Stimulated activated naive CD8-positive, alpha-beta T cell treated with anti-CD3 and anti-CD28 coated beads, Interleukin-15, Interleukin-2, amounts not matched to agents 100 U/mL and 50 U/mL, for 24 hours (primary cell): ENCODE results near the gene ST6GALNAC3.
"Not testable (repeated sequence)": the region's sequence is repeated elsewhere in the genome, so short reads cannot be mapped to it uniquely, and the experiment has no call there.

Experiments used
- ATAC-seq: fragments of 150-1000 bp; cut with Tn5 transposase; one replicate; pipeline ENCODE4 v1.10.0; 2021
- DNase-seq: peaks from one replicate; pipeline ENCODE4 v3.0.0; 2021

The ST6GALNAC3 gene

DNA sequence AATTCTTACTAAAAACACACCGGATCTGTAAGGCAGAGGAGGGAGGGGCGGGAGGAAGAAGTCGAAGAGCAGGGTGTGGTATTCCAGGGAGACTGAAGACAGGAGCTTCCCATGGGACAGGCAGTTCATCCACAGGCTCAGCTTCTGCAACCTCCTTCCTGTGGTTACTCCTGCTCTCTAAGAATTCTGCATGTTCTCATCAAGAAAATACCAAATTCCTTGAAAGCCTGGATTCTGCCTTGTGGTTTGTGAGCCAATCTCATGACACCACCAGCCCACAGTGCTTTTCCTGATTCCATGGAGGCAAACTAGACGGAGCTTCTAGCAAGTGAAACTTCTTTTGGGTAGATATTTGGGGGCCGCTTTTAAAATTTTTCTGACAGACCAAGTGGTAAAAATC lies 1.1 kb upstream of the ST6GALNAC3 start:
- ATAC-seq (no peak), DNase-seq (no peak)

- ATAC-seq (no peak), DNase-seq (no peak)
These were observed 593 bp downstream of the ST6GALNAC3 start for GRCh38 chr1:76075188-76075489.

GRCh38 chr1:76075877-76076276 lies 1.3 kb downstream of the ST6GALNAC3 start:
- ATAC-seq (no peak), DNase-seq (no peak)

DNA sequence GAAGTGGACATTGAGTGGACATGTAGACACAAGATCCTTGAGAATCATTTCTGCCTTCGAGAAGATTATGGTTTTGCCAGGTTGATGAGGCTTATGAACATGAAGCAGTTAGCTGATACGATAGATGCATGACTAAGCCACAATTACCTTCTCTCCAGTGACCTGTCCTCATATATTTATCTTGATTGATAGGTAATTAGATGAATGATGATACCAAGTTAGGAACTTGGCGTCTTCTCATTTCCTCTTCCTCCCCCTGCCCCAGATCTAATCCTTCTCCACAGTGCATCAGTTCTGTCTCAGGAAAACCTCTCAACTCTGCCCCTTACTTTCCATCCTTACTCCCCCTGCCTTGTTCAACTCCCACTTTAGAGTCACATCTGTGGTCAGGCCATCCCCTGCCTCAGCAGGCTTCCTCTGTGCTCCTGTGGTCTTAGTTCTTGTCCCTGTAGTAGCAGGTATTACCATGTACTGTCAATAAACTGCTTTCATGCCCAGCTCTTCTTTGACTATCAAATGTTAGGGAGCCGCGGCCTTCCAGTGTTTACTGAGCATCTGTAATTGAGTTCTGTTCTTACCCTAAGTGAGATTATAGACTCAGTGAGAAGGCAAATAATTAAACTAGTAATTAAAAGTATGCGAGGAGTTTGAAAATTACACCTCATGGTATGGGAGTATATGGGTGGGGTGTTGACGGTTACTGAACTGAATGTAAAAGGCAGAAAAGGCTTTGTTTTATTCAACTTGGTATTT lies 5.1 kb downstream of the ST6GALNAC3 start:
- no peak for DNase-seq
- ATAC-seq, result no peak

GRCh38 chr1:76080552-76081079 lies 6.1 kb downstream of the ST6GALNAC3 start:
- DNase-seq (no peak), ATAC-seq (no peak)

DNA sequence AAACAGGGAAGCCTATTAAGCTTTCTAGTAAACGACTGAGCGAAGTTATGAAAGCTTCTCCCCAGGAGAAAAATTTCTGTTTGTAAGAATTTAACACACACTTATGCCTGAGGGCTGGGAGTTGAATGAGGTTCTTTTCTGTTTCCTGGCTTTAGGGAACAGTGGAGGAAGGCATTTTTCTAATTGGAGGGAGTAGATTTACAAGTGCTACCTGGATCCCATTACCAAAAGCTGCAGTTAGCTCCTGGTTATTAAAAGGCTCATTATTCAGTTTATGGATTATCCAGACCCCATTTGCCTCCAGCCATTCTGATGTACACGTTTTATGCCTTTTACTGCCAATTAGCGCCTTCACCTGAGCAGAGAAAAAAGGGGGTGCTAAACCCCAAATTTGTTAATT lies 7.5 kb downstream of the ST6GALNAC3 start:
- DNase-seq (no peak), ATAC-seq (no peak)

DNA sequence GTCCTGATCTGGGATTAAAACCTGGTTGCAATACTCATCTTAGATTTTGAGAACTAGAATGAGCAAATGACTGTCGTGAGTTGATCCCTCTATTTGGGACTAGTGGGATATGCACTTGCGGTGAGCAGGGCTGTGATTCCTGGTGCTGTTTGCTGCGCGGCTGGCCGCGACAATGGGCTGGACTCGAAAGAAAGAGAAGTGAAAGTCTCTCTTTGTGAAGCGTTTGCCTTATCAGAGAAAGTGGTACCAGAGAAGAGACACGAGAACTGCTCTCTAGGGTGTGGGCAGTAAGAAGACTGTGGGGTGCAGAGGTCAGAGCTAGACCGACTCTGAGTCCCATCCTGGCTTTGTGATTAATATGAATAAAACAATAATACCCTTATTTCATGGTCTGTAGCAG lies 8.6 kb downstream of the ST6GALNAC3 start:
- ATAC-seq, result no peak

GRCh38 chr1:76084029-76084627 lies 9.6 kb downstream of the ST6GALNAC3 start:
- DNase-seq, result no peak
- ATAC-seq, result no peak

More for the DNA sequence above, 8.6 kb downstream of the ST6GALNAC3 start:
- DNase-seq, result no peak

DNA sequence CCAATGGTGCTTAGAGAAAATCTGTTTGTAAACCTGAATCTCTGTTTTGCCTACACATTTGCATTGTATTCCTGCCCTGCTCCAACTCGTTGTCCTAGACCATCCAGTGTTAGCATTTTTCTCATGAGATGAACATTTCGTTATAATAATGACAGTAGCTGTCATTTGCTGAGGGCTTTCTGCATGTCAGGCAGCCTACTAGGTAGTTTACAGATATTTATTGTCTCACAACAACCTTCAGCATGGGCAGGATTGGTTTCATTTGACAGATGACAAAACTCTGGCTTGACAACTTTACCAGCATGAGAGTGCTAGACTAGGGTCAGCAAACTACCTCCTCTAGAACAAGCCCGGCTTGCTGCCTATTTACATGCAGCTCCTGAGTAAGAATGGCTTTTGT lies 10.1 kb downstream of the ST6GALNAC3 start:
- no peak for ATAC-seq

GRCh38 chr1:76086109-76086508 lies 11.6 kb downstream of the ST6GALNAC3 start:
- ATAC-seq (no peak), DNase-seq (no peak)

More for the DNA sequence above, 10.1 kb downstream of the ST6GALNAC3 start:
- no peak for DNase-seq

GRCh38 chr1:76086597-76086996 lies 12.1 kb downstream of the ST6GALNAC3 start:
- ATAC-seq (no peak), DNase-seq (no peak)

DNA sequence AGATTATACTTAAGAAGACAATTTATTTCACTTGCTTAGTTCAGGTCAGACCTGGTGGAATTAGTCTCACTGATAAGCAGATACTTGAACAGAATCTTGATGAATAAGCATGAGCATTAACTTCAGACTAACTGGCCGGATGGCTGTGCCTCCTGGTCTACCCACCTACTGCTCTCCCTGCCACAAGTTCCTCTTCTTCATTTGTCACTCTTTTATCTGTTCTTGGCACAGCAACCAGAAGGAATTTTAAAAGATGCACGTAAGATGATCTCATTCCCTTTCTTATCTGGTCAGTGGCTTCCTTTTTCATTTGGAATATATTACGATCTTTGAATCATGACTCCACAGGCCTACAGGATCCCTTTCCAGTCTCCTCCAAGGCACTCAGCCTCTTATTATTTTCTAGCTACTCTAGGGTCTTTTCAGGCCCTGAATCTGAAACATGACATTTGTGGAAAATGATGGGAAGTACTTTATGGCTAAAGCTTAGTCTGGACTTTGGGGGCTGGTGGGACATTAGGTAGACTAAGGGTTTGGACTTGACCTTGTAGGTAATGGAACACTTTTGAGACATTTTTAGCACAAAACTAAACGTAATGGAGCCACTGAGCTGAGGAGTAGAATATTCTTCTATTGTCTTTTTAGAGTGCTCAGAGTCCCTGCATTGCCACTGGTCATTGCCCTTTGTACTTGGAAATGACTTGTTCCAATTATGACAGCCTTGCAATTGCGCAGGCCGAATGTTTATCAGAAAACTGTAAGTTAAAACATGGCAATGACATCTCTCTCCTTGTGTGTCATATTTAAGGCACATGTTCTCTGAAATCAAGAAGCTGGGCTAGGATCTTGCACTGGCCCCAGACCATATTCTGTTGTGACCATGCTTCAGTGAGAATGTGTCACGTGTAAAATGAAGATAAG lies 16.0 kb downstream of the ST6GALNAC3 start:
- ATAC-seq, result no peak
- no peak for DNase-seq

GRCh38 chr1:76092812-76093211 lies 18.3 kb downstream of the ST6GALNAC3 start:
- DNase-seq, result no peak
- no peak for ATAC-seq

GRCh38 chr1:76093522-76094312 lies 19.2 kb downstream of the ST6GALNAC3 start:
- ATAC-seq, result no peak
- no peak for DNase-seq

DNA sequence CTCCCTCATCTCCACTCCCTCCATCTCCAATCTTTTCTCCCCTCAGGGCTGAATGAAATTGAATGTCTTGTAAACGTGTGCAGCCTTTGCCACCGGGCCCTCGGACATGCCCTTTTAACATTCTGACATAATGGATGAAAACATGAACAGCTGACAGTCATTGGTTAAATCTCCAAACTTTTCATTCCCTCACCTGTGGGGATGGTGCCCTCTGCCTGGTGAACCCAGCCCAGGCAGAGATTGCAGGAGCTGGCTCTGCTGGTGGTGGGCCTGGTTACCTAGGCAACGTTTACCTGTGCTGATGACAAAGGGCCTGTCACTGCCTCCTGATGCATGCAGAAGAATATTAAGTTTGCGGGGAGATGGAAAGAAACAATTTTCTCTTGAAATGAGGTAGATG lies 21.3 kb downstream of the ST6GALNAC3 start:
- ATAC-seq (no peak), DNase-seq (no peak)

GRCh38 chr1:76097064-76097463 lies 22.5 kb downstream of the ST6GALNAC3 start:
- DNase-seq, ATAC-seq: not testable (repeated sequence)

DNA sequence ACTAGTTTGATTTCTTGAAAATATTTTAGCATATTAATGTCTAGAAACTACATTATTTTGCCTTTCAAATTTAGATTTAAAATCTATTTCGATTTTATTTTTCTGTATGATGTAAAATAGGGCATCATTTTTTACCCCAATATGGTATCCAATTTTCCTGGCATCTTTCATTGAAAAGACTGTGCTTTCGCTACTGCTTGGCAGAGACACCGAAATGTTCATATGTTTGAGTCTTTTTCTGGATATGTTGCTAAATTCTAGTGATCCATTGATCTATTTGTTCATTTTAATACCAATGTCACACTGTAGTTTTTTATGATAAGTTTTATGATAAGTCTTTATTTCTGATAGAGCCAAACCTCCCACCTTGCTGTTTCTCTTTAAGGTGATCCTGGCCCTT lies 24.3 kb downstream of the ST6GALNAC3 start:
- DNase-seq, result no peak
- ATAC-seq, result no peak

DNA sequence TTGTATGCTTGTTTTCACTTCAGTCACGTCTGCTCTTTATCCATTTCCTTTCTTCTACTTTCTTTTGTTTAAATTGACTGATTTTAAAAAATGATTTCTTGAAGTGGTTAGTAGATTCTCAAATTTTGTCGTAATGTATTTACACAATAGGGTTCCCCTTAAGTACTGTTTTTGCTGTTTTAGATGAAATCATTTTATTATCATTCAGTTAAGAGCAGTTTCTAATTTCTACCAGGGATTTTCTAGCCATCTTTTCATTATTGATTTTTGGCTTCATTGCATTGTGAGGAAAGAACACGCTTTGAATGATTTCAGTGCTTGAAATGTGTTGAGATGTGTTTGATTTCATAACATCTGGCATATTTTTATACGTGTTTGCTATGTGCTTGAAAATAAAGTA lies 27.0 kb downstream of the ST6GALNAC3 start:
- DNase-seq (no peak), ATAC-seq (no peak)

DNA sequence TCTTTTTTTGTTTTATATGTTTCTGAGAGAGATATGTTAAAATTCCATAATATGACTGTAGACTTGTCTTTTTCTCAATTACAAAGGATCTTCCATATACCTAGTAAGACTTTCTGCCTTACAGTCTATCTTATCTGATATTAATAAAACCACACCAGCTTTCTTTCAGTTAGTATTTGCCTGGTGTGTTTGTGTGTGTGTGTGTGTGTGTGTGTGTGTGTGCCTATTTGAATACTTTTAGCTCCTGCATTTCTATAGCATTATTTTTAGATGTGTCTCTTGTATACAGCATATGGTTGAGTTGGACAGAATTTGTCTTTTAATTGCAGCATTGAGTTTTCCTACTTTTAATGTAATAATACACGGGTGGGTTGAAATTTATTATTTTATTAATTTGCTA lies 27.5 kb downstream of the ST6GALNAC3 start:
- ATAC-seq (no peak), DNase-seq (no peak)

DNA sequence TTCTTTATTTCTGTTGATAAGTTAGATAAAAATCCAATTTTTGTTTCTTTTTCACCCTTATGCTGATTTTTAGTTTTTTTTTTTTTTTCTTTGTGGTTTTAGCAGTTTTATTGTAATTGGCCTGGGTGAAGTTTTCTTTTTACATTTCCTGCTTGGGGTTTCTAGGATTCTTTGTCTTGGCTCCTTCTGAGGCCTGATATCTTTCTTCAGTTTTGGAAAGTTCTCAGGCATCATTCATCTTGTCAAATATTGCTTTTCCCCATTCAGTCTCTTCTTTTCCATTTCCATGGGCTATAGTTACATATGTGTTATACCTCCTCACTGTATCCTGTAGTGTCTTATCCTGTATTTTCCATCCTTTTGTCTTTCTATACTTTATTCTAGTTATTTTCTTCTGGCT lies 28.5 kb downstream of the ST6GALNAC3 start:
- no peak for DNase-seq
- no peak for ATAC-seq

DNA sequence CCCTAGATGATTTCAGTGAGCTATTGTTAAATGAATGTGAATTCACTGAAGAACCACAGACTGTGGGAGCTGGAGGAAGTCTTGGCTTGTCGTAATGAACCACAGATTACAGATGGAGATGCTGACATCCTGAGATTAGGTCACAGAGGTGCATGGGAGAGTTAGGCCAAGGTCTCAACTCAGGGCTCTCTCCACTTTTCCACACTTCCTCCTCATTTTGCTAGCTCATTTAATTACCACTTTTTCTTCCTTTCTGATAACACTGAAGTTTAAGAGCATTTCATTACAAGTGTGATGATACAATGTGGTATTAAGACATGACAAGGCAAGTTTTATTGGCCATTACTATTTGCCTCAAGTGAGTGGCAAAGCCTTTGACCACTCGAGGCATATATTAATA lies 30.8 kb downstream of the ST6GALNAC3 start:
- no peak for ATAC-seq
- no peak for DNase-seq

GRCh38 chr1:76106251-76106650 lies 31.7 kb downstream of the ST6GALNAC3 start:
- DNase-seq, result no peak
- no peak for ATAC-seq
